Ishikawa (cell line): Measurements from ENCODE around the gene GTPBP1.

Experiments
- CEBPB ChIP-seq: IDR thresholded peaks from 2 replicates; pipeline ENCODE4 v1.6.1; 2012
- CREB1 ChIP-seq: IDR thresholded peaks from 2 replicates; pipeline ENCODE4 v1.6.1; 2012; ENCODE audit warnings: low read depth
- EGR1 ChIP-seq: IDR thresholded peaks from 2 replicates; pipeline ENCODE4 v1.6.1; 2012
- EP300 ChIP-seq: IDR thresholded peaks from 2 replicates; pipeline ENCODE4 v1.6.1; 2012; ENCODE audit warnings: borderline replicate concordance
- FOXM1 ChIP-seq: IDR thresholded peaks from 2 replicates; pipeline ENCODE4 v1.6.1; 2012; ENCODE audit warnings: low read depth, borderline replicate concordance
- MAX ChIP-seq: IDR thresholded peaks from 2 replicates; pipeline ENCODE4 v1.6.1; 2012
- NFIC ChIP-seq: IDR thresholded peaks from 2 replicates; pipeline ENCODE4 v1.6.1; 2012
- RAD21 ChIP-seq: IDR thresholded peaks from 2 replicates; pipeline ENCODE4 v1.6.1; 2012; ENCODE audit warnings: low read depth
- REST ChIP-seq: IDR thresholded peaks from 2 replicates; pipeline ENCODE4 v1.6.1; 2012; ENCODE audit warnings: low read depth, mild to moderate bottlenecking
- TAF1 ChIP-seq: IDR thresholded peaks from 2 replicates; pipeline ENCODE4 v1.6.1; 2012; ENCODE audit warnings: low read depth, mild to moderate bottlenecking
- TCF12 ChIP-seq: IDR thresholded peaks from 2 replicates; pipeline ENCODE4 v1.6.1; 2012; ENCODE audit warnings: low read depth
- TEAD4 ChIP-seq: IDR thresholded peaks from 2 replicates; pipeline ENCODE4 v1.6.1; 2012
- USF1 ChIP-seq: IDR thresholded peaks from 2 replicates; pipeline ENCODE4 v1.6.1; 2012
- YY1 ChIP-seq: IDR thresholded peaks from 2 replicates; pipeline ENCODE4 v1.6.1; 2012; ENCODE audit warnings: low read depth
- ZBTB7A ChIP-seq: IDR thresholded peaks from 2 replicates; pipeline ENCODE4 v1.6.1; 2012; ENCODE audit warnings: low read depth

Gene GTPBP1

GRCh38 chr22:38733329-38733723 lies 27.6 kb downstream of the GTPBP1 start:
- TF ChIP-seq RAD21 (peak; percentile 40; the same call in 1 of the 2 replicates), NFIC (no peak)

GRCh38 chr22:38733724-38734381 lies 28.1 kb downstream of the GTPBP1 start:
- TF ChIP-seq REST (no peak), NFIC (no peak), CEBPB (no peak)

- no peak for TF ChIP-seq REST
- no peak for TF ChIP-seq FOXM1
- TF ChIP-seq CREB1 = no peak
- TF ChIP-seq YY1 = no peak
Observed at GRCh38 chr22:38734421-38735100, 28.8 kb downstream of the GTPBP1 start.

GRCh38 chr22:38735126-38735464 lies 29.4 kb downstream of the GTPBP1 start:
- TF ChIP-seq YY1 (no peak), TCF12 (no peak), RAD21 (no peak), TAF1 (no peak), ZBTB7A (no peak), CEBPB (no peak), EP300 (no peak), USF1 (no peak), EGR1 (no peak), REST (no peak), FOXM1 (no peak), MAX (no peak), NFIC (no peak), TEAD4 (no peak), CREB1 (no peak)

GRCh38 chr22:38735465-38736256 lies 29.9 kb downstream of the GTPBP1 start:
- TF ChIP-seq TAF1 (no peak), ZBTB7A (no peak), NFIC (no peak), TEAD4 (no peak), USF1 (no peak), EGR1 (no peak), CEBPB (no peak), MAX (no peak), EP300 (no peak), FOXM1 (no peak), YY1 (no peak), REST (no peak), TCF12 (no peak), CREB1 (no peak), RAD21 (no peak)
